Measurements from ENCODE around the gene ELFN2.

ELFN2 gene

DNA sequence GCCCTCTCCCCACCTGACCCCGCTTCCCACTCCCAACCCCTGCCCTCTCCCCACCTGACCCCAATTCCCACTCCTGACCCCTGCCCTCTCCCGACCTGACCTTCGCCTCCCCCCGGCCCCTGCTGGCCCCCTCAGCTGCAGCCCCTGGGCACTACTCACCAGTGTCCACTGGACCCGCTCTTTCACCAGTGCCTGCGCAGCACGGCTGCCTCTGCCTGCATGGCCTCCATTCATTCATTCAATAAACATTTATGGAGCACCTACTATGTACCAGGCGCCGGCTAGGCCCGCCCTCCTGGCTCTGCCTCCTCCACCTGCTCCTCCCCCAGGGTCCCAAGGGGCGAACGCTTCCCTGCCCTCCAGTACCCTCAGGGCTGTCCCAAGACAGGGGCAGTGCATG is 42.6 kb downstream of the ELFN2 start:
- no peak for DNase-seq (ENCODE audit: low read depth in 2 of 2)

GRCh38 chr22:37383341-37383740 is 43.9 kb downstream of the ELFN2 start:
- no peak for DNase-seq (ENCODE audit: low read depth in 2 of 2)

GRCh38 chr22:37381489-37381888 is 45.8 kb downstream of the ELFN2 start:
- no peak for DNase-seq (ENCODE audit: low read depth in 2 of 2)

- DNase-seq (ENCODE audit: low read depth in 2 of 2), result no peak
Measured at GRCh38 chr22:37379722-37380121, 47.6 kb downstream of the ELFN2 start.

DNA sequence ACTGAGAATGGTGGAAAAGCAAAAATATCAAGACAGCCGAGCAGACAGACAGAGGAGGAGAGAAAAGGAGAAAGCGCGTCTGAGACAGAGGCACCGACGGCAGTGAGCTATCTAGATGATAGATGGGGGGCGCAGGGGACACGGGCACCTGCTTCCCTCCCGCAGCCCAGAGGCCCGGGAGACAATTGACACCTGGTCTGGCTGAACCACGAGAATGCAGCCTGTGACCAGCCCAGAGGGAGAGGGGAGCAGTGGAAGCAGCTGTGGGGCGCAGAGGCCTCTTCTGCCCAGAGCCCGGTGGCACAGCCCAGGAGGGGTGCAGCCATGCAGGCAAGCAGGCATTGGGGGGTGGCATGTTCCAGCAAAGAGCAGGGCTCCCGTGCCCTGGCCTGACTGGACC is 48.2 kb downstream of the ELFN2 start:
- DNase-seq (ENCODE audit: low read depth in 2 of 2), result no peak

DNA sequence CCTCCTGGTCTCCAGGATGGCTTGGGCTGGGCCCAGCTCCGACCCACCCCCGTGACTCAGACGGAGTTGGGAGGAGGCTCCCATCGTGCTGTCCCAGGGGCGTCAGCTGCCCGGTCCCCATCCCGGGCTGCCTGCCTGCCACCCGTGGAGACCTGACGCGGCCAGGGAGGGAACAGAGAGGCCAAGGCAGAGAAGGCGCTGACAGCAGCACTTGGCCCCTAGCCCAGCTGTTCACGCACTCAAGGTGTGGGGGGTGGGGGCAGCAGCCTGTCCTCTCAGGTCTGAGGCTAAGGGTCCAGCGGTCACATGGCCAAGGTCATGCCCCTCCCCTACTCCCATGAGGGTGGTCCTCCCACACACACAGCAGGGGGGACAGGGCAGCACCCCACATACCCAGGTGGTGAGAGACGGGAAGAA is 48.6 kb downstream of the ELFN2 start:
- no peak for DNase-seq (ENCODE audit: low read depth in 2 of 2)

- no peak for DNase-seq (ENCODE audit: low read depth in 2 of 2)
Measured at GRCh38 chr22:37377927-37378326, 49.4 kb downstream of the ELFN2 start.

GRCh38 chr22:37377138-37377537 is 50.1 kb downstream of the ELFN2 start:
- no peak for DNase-seq (ENCODE audit: low read depth in 2 of 2)

DNA sequence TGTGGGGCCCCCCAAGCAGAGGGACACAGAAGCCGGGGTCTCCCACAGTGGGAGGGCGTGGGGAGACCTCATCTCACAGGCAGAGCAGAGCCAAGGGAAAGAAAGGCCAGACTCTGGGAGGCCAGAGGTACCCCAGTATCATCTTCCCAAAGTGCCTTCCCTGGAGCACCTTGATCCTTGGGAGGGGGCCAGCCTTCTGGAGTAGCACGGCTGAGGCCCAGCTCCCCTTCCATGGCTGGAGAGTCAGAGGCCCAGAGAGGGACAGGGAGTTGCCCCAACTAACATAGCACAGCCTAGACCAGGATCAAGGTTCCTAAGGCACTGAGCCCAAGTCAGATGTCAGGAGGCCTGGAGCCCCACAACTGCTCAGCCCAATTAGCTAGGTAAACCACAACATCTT is 50.6 kb downstream of the ELFN2 start:
- no peak for DNase-seq (ENCODE audit: low read depth in 2 of 2)

- DNase-seq (ENCODE audit: low read depth in 2 of 2), result no peak
Measured at GRCh38 chr22:37375801-37376200, 51.5 kb downstream of the ELFN2 start.

DNA sequence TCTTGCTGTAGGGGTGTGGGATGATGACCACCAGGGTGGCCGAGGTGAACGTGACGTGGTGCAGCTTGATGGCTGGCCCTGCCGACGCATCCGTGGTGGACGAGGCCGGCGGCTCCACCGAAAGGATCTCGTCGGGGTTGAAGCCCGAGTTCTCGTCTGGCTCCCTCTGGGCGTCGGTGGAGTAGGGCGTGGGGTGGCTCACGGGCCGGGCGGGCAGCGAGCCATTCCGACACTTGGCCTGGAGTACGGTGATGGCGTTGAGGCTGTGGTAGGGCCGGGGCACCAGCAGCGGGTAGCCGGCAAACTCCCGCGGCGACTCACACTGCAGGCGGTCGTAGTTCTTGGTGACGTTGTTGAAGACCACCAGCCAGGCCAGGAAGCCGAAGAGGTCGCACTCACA is 52.7 kb downstream of the ELFN2 start:
- no peak for DNase-seq (ENCODE audit: low read depth in 2 of 2)

DNA sequence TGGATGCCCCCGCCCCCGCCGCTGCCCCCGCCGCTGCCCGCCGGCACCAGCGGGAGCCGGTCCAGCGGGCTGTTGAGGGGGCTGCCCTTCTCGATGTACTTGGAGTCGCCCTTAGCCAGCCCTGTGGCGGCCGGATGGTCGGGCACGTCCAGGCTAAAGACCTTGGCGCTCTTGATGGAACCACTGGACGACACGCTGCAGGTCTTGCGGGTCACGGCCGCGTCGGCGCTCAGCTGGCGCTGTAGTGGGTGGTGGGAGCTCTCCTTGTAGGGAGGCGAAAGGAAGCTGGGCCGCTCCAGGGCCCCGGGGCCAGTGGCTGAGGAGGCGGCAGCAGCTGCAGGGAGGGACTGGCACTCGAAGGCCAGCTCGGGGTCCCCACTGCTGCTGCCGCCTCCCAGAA is 53.8 kb downstream of the ELFN2 start:
- no peak for DNase-seq (ENCODE audit: low read depth in 2 of 2)

DNA sequence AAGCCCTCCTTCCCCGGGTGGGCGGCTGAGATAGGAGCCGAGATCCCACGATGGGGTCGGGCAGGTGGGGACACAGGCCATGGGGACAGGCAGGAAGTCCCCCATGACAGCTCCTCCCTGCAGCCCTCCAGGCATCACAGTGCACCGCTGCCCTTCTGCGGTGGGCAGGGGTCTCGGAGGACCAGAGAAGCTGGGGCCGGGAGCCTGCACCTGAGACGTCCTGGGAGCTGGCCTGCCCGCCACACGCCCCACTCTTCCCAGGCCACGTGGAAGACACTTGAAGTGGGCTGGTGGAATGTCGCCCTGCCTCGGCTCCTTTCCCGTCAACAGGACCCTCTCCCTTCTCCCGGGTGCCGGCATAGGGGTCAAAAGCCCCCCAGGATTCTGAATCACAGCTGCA is 55.4 kb downstream of the ELFN2 start:
- DNase-seq (ENCODE audit: low read depth in 2 of 2), result no peak

- no peak for DNase-seq (ENCODE audit: low read depth in 2 of 2)
Measured at GRCh38 chr22:37371491-37371890, 55.8 kb downstream of the ELFN2 start.

DNA sequence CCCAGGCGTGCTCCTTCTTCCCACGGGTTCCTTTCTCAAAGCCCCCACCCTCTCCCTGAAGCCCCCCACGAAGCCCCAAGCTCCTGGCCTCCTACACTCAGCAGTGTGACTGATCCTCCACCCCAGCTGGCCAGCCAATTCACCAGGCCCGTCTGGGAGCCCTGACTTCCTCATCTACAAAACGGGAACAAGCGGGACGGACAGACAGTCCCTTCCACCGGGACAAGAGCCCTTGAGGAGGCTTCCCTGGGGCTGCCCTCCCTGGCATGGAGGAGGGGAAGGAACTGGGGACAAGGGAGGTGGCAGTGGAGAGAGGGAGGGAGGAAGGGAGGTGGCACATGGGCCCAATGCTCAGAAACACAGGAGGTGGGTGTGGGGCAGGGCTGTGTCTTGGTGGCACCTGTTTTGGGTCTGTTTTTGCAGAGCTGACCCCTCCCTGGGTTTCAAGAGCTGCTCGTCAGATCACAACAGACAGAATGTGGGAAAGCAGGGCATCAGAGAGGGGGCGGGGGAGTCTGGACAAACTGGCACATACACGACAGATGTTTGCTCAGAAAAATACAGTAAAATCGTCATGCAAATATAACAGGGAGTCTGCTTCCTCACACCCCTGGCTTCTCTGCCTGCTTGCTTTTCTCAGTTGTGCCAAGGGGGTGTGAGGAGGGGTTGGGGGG is 56.8 kb downstream of the ELFN2 start:
- no peak for DNase-seq (ENCODE audit: low read depth in 2 of 2)

DNA sequence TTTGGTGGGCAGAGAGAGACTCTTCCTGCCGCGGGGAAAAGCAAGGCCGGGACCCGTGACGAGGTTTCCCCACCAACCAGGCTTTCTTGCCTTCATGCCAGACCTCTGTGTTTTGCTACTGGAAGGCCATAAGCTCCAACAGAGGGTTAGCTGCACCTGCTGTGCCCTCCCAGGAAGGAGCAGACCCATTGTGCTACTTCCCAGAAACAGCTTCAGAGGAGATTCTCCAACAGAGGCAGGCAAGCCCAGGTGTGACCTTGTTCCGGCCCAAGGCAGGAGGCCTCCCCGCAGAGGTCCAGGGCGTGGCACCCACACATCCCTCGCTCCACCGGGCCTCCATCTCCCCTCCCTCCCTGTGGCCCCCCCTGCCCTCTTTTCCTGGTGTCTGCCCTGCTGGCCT is 57.8 kb downstream of the ELFN2 start:
- no peak for DNase-seq (ENCODE audit: low read depth in 2 of 2)

GRCh38 chr22:37368058-37368457 is 59.2 kb downstream of the ELFN2 start:
- DNase-seq (ENCODE audit: low read depth in 2 of 2), result no peak

DNA sequence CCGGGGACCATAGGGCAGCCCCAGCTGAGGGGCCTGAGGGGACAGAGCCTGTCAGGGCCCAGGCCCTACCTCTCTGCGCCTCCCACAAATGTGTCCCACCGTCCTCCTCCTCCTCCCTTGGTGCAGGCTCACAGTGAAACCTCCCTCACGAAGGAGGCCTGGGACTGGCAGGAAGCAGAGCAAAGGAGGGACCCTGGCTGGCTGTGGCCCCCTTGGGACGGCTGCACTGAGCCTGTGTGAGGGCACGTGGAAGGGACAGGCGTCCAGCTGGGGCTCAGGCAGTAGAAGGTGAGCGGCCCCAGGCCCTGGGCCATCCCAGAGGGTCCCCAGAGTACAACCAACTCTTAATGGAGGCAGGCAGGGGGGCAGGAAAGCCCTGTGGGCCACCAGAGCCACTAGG is 60.7 kb downstream of the ELFN2 start:
- DNase-seq (ENCODE audit: low read depth in 2 of 2), result no peak

GRCh38 chr22:37365950-37366349 is 61.3 kb downstream of the ELFN2 start:
- no peak for DNase-seq (ENCODE audit: low read depth in 2 of 2)

DNA sequence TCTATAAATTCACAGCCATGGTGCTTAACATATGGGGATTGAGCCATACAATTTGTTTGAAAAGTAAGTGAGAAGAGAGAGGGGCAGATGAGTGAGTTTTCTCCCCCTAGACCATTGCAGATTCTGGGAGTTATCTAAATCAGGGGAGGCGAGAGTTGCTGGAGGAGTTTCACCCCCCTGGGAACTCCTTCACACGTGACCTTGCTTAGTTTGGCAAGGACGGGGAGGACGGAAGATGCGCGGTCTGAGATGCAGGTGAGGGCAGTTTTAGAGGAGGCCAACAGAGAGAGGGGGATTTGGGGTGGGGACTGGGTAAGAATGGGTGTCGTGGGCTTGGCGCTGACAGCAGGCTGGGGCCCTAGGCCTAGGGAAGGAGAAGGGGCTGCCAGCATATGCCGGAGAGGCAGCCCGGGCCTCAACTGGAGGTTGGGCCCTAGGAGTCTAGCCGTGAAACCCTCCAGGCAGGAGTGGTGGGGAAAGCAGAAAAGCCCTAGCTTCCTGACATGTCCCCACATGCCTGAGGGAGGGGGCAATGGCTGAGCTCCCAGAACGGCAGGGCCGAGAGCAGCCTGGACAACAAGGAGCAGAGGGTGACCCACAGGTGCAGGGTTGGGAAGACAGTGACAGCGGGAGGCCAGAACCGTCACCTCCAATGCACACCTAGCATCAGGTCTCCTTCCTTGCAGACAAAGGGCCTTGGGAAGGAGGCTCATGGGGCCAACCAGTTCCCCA is 63.9 kb downstream of the ELFN2 start:
- no peak for DNase-seq (ENCODE audit: low read depth in 2 of 2)

DNA sequence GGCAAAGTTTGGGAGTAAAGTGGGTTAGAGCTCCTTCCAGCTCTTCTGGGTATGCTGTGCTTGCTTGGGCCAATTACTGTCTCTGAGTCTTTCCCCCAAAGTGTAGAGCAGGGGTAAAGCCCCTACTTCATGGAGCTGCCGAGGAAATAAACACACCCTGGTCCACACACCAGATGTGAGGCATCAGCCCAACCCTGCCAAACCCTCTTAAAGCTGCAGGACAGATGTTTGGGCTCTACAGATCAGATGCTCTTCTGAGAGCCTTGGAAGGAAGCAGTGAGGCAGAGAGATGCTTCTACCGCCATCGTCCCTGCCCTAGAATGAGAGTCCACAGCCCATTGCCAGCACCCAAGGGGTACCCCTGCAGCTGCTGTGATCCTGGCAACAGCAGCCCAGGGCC is 64.7 kb downstream of the ELFN2 start:
- no peak for DNase-seq (ENCODE audit: low read depth in 2 of 2)

- no peak for DNase-seq (ENCODE audit: low read depth in 2 of 2)
Measured at GRCh38 chr22:37358917-37359316, 68.4 kb downstream of the ELFN2 start.

- no peak for DNase-seq (ENCODE audit: low read depth in 2 of 2)
Measured at GRCh38 chr22:37358386-37358785, 68.9 kb downstream of the ELFN2 start.
